ENCODE measurements around the gene ATP8B4.

Gene ATP8B4

DNA sequence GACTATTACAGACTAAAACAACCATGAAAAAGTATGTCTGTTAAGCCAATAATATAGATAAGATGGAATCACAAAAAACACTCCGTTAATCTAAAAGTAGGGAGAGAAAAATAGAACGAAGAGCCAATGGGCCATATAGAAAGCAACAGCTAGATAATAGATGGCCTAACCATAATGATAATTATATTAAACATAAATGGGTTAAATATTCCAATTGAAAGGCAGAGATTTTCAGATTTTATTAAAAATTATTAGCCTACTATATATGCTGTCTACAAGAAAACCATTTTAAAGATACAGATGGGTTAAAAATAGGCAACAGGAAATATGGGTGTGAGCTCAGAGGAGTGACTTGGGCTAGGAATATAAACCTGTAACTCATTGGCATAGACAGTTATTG lies 76.3 kb downstream of the ATP8B4 start:
- DNase-seq, result no peak

DNA sequence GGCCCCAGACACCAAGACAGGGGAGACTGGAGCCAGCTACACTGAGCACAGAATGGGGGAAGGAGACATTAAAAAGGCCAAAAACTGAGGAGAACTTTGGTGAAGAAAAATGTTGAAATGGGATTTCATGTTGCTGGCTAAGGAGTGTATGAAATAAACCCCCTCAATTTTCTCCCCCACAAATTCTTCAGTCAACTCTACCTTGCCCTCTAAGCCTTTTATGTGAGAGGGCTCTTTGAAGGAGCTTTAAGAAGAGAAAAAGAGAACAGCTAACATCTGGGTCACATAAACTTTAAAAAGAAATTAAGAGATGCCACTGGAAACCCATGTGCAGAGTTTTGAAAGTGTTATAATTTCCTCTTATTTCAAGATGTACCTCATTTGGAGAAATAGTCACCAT lies 88.6 kb downstream of the ATP8B4 start:
- DNase-seq, result no peak

DNA sequence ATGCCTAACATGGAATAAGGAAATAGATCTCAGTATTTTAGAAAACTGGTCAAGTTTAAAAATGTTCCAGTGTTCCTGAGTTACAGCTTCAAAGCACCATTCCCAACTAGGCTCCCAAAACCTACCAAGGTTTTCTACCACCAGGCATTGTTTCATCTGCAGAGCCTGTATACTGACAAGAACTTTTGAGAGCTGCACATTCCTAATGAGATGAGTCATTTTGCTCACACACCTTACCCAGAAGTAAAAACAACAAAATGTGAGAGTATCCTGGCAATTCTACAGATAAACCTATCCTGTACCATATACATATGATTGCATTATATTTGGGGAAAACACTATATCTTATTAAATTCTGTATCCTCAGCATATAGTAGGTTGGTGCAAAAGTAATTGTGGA lies 90.7 kb downstream of the ATP8B4 start:
- no peak for DNase-seq

- DNase-seq, result no peak
These were observed 94.8 kb downstream of the ATP8B4 start for GRCh38 chr15:50024281-50024680.

DNA sequence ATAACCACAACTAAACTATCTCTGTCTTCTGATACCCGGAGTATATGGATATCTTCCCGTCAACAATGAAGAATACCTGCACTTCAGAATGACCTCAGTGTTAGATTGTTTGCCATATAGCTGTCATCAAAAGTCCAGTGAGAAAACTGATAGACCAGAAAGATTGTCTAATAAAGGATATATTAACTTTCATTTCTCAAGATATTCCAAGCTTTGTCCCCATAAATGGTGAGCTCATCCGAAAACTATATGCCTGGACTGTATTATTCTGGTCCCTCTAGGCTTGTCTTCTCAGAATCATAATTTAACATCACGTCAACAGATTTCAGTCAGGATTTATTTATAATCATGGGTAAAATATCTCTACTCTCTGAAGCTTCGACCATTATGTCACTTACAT lies 100.5 kb downstream of the ATP8B4 start:
- no peak for DNase-seq

DNA sequence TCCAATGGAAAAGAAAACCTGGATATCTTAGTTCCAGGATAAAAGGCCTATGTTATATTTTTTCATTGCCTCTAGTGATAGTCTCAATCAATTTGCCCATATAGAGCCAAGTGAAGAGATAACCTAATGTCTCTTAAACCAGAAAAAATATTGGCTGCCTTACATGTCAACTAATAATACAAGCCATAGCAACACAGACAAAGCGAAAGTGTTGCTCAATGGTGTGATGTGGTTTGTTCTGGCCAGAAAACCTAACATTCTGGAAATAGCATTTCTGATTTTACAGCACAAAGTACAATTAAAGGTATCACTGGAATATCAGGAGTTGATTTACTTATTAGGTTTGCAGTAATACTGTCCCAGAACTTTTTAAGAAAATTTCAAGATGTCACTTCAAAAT lies 101.5 kb downstream of the ATP8B4 start:
- no peak for DNase-seq

GRCh38 chr15:50016951-50017350 lies 102.1 kb downstream of the ATP8B4 start:
- DNase-seq, result no peak

DNA sequence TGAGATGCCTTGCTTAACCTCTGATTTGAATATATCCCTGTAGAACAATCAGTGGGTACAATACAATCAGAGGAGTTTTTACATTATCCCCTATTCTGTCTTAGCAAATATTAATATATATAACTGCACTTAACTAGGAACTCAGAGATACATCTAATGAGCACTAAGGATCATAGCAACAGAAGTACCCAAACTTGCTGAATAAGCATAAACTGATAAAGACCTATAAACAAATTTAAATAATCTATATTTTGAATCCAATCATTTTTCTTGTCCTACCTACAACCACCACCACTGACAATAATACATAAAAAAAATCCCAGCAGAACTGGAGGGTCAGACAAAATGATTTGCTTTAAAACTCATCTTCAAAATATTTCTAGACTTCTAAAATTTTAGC lies 106.2 kb downstream of the ATP8B4 start:
- DNase-seq, result no peak

- DNase-seq, result no peak
These were observed 109.4 kb downstream of the ATP8B4 start for GRCh38 chr15:50009634-50010033.

DNA sequence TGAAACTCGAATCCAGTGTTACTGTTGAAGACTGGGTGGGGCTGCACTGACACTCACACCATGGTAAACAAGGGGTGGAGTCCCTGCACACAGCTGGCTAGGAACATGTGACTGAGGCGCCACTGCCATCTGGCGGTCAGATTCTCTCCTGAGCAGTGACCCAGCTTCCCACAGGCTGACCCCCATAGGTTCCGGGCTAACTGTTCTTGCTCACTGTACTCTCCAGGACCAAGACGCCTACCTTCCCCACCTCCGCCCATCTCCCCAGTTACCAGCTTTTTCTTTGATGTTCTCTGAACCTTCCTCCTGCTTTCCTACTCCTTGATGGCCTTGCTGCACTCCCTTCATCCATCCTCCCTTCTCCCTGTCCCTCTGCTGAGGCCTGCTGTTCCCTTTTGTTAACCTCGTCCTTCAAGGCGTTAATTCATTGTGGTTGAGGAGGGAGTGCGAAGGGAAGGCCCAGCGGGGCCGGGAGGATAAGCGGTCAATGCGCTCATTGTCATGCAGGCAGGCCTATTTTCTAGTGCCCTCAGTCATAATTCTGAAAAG lies 115.2 kb downstream of the ATP8B4 start:
- peak in 55 of 56 donors; percentile 14 to 92 (median 67) for DNase-seq

- DNase-seq, result no peak
These were observed 127.4 kb downstream of the ATP8B4 start for GRCh38 chr15:49991587-49991986.

DNA sequence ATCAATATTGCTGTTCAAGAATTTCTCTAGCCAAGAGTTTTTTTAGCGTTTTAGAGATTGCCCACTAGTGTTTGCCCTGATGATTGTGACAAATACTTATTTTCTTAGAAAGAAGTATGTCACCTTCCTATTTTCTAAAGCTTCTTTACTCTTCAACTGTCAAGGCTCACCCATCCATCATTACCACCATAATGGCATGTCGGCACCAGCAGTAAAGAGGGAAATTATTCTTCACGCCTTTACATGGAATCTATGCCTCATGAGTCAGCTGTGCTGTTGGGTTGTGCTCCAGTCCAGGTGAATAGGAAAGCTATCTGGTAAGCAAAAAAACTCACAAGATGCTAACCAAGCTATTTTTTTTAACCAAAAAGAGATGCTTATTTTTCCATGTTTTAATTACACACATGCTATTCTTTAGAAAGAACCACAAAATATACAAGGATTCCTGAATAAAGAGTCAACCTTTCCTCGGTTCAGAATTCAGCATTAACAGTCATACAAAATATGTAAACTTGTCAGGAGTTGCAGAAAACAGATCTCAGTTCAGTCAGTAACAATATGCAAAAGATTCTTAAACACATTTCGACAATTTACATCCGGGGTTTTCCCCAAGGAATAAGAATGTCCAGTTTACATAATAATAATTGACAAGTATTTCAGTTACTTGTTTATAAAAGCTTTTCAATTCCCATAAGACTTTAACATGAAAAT lies 128.0 kb downstream of the ATP8B4 start:
- DNase-seq, result no peak

GRCh38 chr15:49989498-49989897 lies 129.5 kb downstream of the ATP8B4 start:
- DNase-seq, result peak in 1 of 56 donors; percentile 7

DNA sequence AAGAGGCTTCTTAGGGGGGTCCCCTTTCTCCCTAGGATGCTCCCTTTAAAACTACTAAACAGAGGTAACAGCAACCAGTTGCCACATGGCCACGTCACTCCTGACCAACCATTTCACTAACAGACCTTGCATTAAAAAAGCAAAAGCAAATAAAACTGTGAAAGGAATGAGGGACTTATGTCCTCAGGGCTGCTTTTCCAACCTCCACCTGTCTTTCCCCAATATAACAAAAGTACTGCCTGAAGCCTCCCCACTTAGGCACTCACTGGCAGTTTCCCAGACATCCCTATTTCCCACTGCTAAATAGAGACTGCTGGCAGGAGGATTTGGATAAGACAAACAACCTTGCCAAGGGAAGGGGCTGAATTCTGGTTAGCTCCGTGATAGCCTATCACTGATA lies 130.3 kb downstream of the ATP8B4 start:
- DNase-seq, result no peak

DNA sequence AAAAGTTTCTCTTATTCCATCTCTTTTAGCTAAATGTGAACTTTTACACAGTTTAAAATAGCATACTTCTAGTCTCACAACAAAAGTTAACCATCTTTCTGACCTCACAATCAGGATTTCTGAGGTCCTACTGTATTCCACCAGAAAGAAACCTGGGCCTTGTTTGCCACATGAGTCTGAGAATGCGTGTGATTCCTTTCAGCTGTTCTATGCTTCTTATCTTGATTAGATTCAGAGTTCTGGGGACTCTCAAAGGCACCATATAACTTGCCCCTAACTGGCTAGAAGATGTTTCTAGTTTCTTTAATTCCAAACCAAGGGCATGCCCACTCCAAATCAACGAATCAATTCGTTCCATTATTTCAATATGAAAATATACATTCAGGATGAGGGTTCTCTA lies 131.1 kb downstream of the ATP8B4 start:
- DNase-seq, result no peak

- no peak for DNase-seq
These were observed 131.7 kb downstream of the ATP8B4 start for GRCh38 chr15:49987198-49987785.

DNA sequence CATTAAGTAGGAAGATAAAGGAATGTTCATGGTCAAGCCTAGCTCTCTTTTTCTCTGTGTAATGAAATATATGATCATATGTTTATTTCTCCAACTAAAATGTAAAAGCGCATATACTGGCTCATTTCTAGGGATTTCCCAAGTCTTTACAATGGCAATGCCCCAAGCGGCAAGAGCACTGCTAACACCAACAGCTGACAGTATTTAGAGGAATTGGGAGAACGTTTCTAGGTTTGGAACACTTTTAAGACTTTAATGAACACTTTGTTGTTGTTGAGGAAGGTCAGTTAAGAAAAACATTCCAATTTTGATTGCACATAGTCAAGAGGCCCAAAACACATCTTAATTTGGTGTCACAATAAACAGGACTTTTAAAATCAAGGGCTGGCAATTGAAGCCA lies 132.7 kb downstream of the ATP8B4 start:
- no peak for DNase-seq

DNA sequence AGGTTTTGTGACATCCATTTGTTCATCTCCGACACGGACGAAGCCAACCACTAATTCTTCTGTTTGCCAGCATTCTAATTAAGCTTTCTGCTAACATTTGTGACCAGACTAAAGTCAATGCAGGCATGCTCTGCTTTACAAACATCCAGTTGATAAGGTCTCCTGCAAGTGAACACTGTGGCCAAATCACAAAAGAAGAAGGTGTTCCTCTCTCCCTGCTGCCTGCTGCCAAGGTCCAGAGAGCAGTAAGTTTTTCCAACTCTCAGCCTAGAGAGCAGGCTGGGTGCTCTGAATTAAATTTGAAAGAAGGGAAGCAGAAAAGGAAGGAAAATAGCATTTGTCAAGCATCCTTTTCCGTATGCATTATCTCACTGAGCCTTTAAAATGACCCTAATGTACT lies 133.6 kb downstream of the ATP8B4 start:
- no peak for DNase-seq

DNA sequence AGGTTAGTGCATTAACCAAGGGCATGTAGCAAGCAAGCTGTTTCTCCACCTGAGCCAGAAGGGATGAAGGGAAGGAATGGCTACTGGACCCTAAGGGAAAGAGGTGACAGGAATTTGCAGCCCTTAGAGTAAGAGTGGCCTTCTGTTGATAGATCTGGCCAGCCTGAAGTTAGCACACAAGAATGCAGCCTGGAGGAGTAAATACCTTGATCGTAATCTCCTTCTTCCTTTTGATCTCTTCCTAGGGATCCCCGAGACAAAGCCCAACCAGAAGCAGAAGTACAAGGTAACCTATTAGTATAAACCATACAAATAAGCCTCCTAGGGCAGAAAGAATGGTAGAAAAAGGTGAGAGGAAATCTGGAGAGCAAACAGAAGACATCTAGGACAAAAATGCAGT lies 134.6 kb downstream of the ATP8B4 start:
- no peak for DNase-seq

DNA sequence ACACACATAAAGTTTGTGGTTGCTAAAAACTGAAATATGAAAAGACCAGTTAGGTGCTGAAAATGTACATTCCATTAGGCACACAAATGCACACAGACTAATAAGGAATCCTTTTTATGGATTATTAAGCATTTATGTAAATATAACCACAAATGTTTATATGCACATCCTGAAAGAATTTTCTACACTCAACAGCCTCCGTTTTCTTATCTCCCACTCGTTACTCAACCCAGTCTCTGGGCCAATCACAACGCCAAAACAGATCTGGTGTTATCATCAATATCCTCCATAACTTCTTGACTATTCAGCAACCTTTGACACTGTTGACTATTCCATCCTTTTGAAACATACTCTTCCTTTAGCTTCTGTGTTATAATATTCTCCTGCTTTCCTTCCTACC lies 136.4 kb downstream of the ATP8B4 start:
- no peak for DNase-seq

DNA sequence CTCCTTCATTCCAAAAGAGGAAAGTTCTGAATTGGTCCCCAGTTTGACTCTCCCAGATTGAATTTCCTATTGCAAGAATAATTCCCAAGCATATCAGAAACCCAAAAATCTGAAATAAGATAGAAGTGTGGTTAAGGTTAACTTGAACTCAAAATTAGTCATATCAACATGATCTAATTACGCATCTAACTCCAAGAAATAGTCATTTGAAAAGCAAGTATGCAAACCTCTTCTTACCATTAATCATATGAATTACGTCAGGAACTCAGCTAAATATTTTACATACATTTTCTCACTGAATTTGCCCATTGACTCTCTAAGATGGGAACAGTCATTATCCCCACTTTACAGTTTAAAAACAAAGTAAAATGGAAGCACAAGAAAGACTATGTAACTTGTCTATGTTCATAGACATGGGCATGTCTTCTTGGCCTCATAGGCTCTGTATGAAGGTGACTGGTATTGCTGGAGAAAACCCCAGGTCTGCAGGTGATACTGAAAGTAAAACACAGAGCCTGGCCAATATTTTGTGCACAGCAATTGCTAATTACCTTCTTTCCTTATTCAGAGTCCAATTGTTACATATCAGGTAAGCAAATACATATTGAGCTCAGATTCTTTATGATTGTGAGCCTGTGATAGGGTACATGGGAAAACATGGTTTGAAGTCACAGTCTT lies 139.2 kb downstream of the ATP8B4 start:
- DNase-seq, result no peak

DNA sequence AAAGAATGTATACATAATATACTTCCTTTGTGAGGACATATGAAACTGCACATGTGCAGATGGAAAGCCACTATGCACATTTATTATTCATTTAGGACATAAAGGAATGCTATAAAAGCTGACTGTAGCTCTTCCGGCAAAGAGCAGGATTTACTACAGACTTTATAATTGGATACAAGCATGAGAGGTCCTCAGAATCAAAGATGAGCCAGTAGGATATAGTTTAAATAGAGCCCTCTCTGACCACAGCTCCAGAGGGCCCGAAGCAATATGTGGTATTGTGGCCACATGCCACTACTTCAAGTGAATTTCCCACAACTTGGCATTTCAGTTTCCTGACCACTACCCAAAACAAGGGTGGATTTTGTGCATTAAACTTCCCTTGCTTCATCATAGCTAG lies 140.9 kb downstream of the ATP8B4 start:
- DNase-seq, result no peak

GRCh38 chr15:49977306-49977705 lies 141.7 kb downstream of the ATP8B4 start:
- no peak for DNase-seq

Measured in amygdala (tissue), 56 donors.